Measurements from ENCODE around the gene WLS. TPM values are rescaled to one million over a fixed set of nuclear protein-coding genes. Genes with fewer than 3 reads are reported as not detected.
"Not testable (repeated sequence)": the region's sequence is repeated elsewhere in the genome, so short reads cannot be mapped to it uniquely, and the experiment has no call there.

Gene WLS
- polyA plus RNA-seq, 2 donors = 29.4 to 52.5 TPM

- no peaks in the 10 kb centered on the region for H3K36me3 ChIP-seq (ENCODE audit: control insufficient read depth in 2 of 2, insufficient read depth in 2 of 2, low read length in 1 of 2)
- peaks cover 3 to 8% of the 10 kb centered on the region in 2 donors for H3K4me1 ChIP-seq (ENCODE audit: control insufficient read depth in 2 of 2, insufficient read depth in 2 of 2, low read length in 1 of 2)
- no peaks in the 10 kb centered on the region for H3K9me3 ChIP-seq (ENCODE audit: control insufficient read depth in 2 of 2, insufficient read depth in 1 of 2, low read depth in 1 of 2, low read length in 1 of 2)
- no peak overlapping the region for H3K4me3 ChIP-seq (ENCODE audit: low read depth in 1 of 2, low read length in 2 of 2)
- H3K27ac ChIP-seq (ENCODE audit: low read depth in 2 of 2, low read length in 1 of 2) = peak overlapping the region; percentile 25 to 81
- H3K27me3 ChIP-seq (ENCODE audit: control insufficient read depth in 1 of 2, insufficient read depth in 2 of 2, low read length in 2 of 2) = no peaks in the 10 kb centered on the region
- WGBS, 2 donors = 75 to 87% methylated on average over 1 of the region's 1 CpG
These were observed 57.6 kb downstream of the WLS start for GRCh38 chr1:68174738-68175113.

GRCh38 chr1:68173936-68174737, 58.2 kb downstream of the WLS start:
- Histone ChIP-seq H3K27ac (ENCODE audit: low read depth in 2 of 2, low read length in 1 of 2) (peak overlapping the region; percentile 48 to 81), H3K9me3 (ENCODE audit: control insufficient read depth in 2 of 2, insufficient read depth in 1 of 2, low read depth in 1 of 2, low read length in 1 of 2) (no peaks in the 10 kb centered on the region), H3K36me3 (ENCODE audit: control insufficient read depth in 2 of 2, insufficient read depth in 2 of 2, low read length in 1 of 2) (no peaks in the 10 kb centered on the region), H3K4me1 (ENCODE audit: control insufficient read depth in 2 of 2, insufficient read depth in 2 of 2, low read length in 1 of 2) (peaks cover 3 to 8% of the 10 kb centered on the region in 2 donors), H3K27me3 (ENCODE audit: control insufficient read depth in 1 of 2, insufficient read depth in 2 of 2, low read length in 2 of 2) (no peaks in the 10 kb centered on the region), H3K4me3 (ENCODE audit: low read depth in 1 of 2, low read length in 2 of 2) (no peak overlapping the region)
- WGBS, 2 donors = 35 to 36% methylated on average over 14 of the region's 14 CpGs

GRCh38 chr1:68173283-68173935, 58.9 kb downstream of the WLS start:
- H3K27me3 ChIP-seq (ENCODE audit: control insufficient read depth in 1 of 2, insufficient read depth in 2 of 2, low read length in 2 of 2) = no peaks in the 10 kb centered on the region
- peaks cover 3 to 8% of the 10 kb centered on the region in 2 donors for H3K4me1 ChIP-seq (ENCODE audit: control insufficient read depth in 2 of 2, insufficient read depth in 2 of 2, low read length in 1 of 2)
- no peaks in the 10 kb centered on the region for H3K9me3 ChIP-seq (ENCODE audit: control insufficient read depth in 2 of 2, insufficient read depth in 1 of 2, low read depth in 1 of 2, low read length in 1 of 2)
- H3K27ac ChIP-seq (ENCODE audit: low read depth in 2 of 2, low read length in 1 of 2) = peak overlapping the region in 1 of 2 donors; percentile 18
- H3K36me3 ChIP-seq (ENCODE audit: control insufficient read depth in 2 of 2, insufficient read depth in 2 of 2, low read length in 1 of 2) = no peaks in the 10 kb centered on the region
- 26 to 36% methylated on average over 6 of the region's 6 CpGs for WGBS, 2 donors
- no peak overlapping the region for H3K4me3 ChIP-seq (ENCODE audit: low read depth in 1 of 2, low read length in 2 of 2)

GRCh38 chr1:68171795-68172194, 60.5 kb downstream of the WLS start:
- not testable (repeated sequence) for H3K27ac ChIP-seq (ENCODE audit: low read depth in 2 of 2, low read length in 1 of 2); H3K27me3 ChIP-seq (ENCODE audit: control insufficient read depth in 1 of 2, insufficient read depth in 2 of 2, low read length in 2 of 2); H3K9me3 ChIP-seq (ENCODE audit: control insufficient read depth in 2 of 2, insufficient read depth in 1 of 2, low read depth in 1 of 2, low read length in 1 of 2); H3K4me3 ChIP-seq (ENCODE audit: low read depth in 1 of 2, low read length in 2 of 2); H3K4me1 ChIP-seq (ENCODE audit: control insufficient read depth in 2 of 2, insufficient read depth in 2 of 2, low read length in 1 of 2); H3K36me3 ChIP-seq (ENCODE audit: control insufficient read depth in 2 of 2, insufficient read depth in 2 of 2, low read length in 1 of 2)
- 36 to 82% methylated on average over 1 of the region's 1 CpG for WGBS, 2 donors

GRCh38 chr1:68168545-68169171, 63.7 kb downstream of the WLS start:
- 44 to 51% methylated on average over 4 of the region's 4 CpGs for WGBS, 2 donors
- H3K36me3 ChIP-seq (ENCODE audit: control insufficient read depth in 2 of 2, insufficient read depth in 2 of 2, low read length in 1 of 2) = no peaks in the 10 kb centered on the region
- H3K27ac ChIP-seq (ENCODE audit: low read depth in 2 of 2, low read length in 1 of 2) = no peak overlapping the region

GRCh38 chr1:68167211-68167610, 65.1 kb downstream of the WLS start:
- no peaks in the 10 kb centered on the region for H3K9me3 ChIP-seq (ENCODE audit: control insufficient read depth in 2 of 2, insufficient read depth in 1 of 2, low read depth in 1 of 2, low read length in 1 of 2)
- H3K27me3 ChIP-seq (ENCODE audit: control insufficient read depth in 1 of 2, insufficient read depth in 2 of 2, low read length in 2 of 2) = no peaks in the 10 kb centered on the region
- peaks cover 0 to 6% of the 10 kb centered on the region in 2 donors for H3K36me3 ChIP-seq (ENCODE audit: control insufficient read depth in 2 of 2, insufficient read depth in 2 of 2, low read length in 1 of 2)
- H3K4me1 ChIP-seq (ENCODE audit: control insufficient read depth in 2 of 2, insufficient read depth in 2 of 2, low read length in 1 of 2) = no peaks in the 10 kb centered on the region
- WGBS, 2 donors = 94 to 97% methylated on average over 3 of the region's 3 CpGs
- H3K4me3 ChIP-seq (ENCODE audit: low read depth in 1 of 2, low read length in 2 of 2) = no peak overlapping the region
- H3K27ac ChIP-seq (ENCODE audit: low read depth in 2 of 2, low read length in 1 of 2) = no peak overlapping the region

More at GRCh38 chr1:68168545-68169171, 63.7 kb downstream of the WLS start:
- no peak overlapping the region for H3K4me3 ChIP-seq (ENCODE audit: low read depth in 1 of 2, low read length in 2 of 2)
- no peaks in the 10 kb centered on the region for H3K27me3 ChIP-seq (ENCODE audit: control insufficient read depth in 1 of 2, insufficient read depth in 2 of 2, low read length in 2 of 2)
- H3K4me1 ChIP-seq (ENCODE audit: control insufficient read depth in 2 of 2, insufficient read depth in 2 of 2, low read length in 1 of 2) = no peaks in the 10 kb centered on the region
- no peaks in the 10 kb centered on the region for H3K9me3 ChIP-seq (ENCODE audit: control insufficient read depth in 2 of 2, insufficient read depth in 1 of 2, low read depth in 1 of 2, low read length in 1 of 2)

- WGBS, 2 donors = 80 to 83% methylated on average over 2 of the region's 2 CpGs
- no peak overlapping the region for H3K4me3 ChIP-seq (ENCODE audit: low read depth in 1 of 2, low read length in 2 of 2)
- H3K9me3 ChIP-seq (ENCODE audit: control insufficient read depth in 2 of 2, insufficient read depth in 1 of 2, low read depth in 1 of 2, low read length in 1 of 2) = no peaks in the 10 kb centered on the region
- peaks cover 0 to 9% of the 10 kb centered on the region in 2 donors for H3K36me3 ChIP-seq (ENCODE audit: control insufficient read depth in 2 of 2, insufficient read depth in 2 of 2, low read length in 1 of 2)
- H3K4me1 ChIP-seq (ENCODE audit: control insufficient read depth in 2 of 2, insufficient read depth in 2 of 2, low read length in 1 of 2) = no peaks in the 10 kb centered on the region
- no peak overlapping the region for H3K27ac ChIP-seq (ENCODE audit: low read depth in 2 of 2, low read length in 1 of 2)
- no peaks in the 10 kb centered on the region for H3K27me3 ChIP-seq (ENCODE audit: control insufficient read depth in 1 of 2, insufficient read depth in 2 of 2, low read length in 2 of 2)
These were observed 66.0 kb downstream of the WLS start for GRCh38 chr1:68166348-68166747.

GRCh38 chr1:68165665-68166064, 66.7 kb downstream of the WLS start:
- no peak overlapping the region for H3K27ac ChIP-seq (ENCODE audit: low read depth in 2 of 2, low read length in 1 of 2)
- no peaks in the 10 kb centered on the region for H3K9me3 ChIP-seq (ENCODE audit: control insufficient read depth in 2 of 2, insufficient read depth in 1 of 2, low read depth in 1 of 2, low read length in 1 of 2)
- no peak overlapping the region for H3K4me3 ChIP-seq (ENCODE audit: low read depth in 1 of 2, low read length in 2 of 2)
- H3K36me3 ChIP-seq (ENCODE audit: control insufficient read depth in 2 of 2, insufficient read depth in 2 of 2, low read length in 1 of 2) = peaks cover 0 to 9% of the 10 kb centered on the region in 2 donors
- no peaks in the 10 kb centered on the region for H3K4me1 ChIP-seq (ENCODE audit: control insufficient read depth in 2 of 2, insufficient read depth in 2 of 2, low read length in 1 of 2)
- 80 to 86% methylated on average over 5 of the region's 5 CpGs for WGBS, 2 donors
- no peaks in the 10 kb centered on the region for H3K27me3 ChIP-seq (ENCODE audit: control insufficient read depth in 1 of 2, insufficient read depth in 2 of 2, low read length in 2 of 2)

- H3K9me3 ChIP-seq (ENCODE audit: control insufficient read depth in 2 of 2, insufficient read depth in 1 of 2, low read depth in 1 of 2, low read length in 1 of 2) = no peaks in the 10 kb centered on the region
- no peaks in the 10 kb centered on the region for H3K4me1 ChIP-seq (ENCODE audit: control insufficient read depth in 2 of 2, insufficient read depth in 2 of 2, low read length in 1 of 2)
- no peak overlapping the region for H3K4me3 ChIP-seq (ENCODE audit: low read depth in 1 of 2, low read length in 2 of 2)
- WGBS, 2 donors = 84 to 95% methylated on average over 1 of the region's 1 CpG
- peaks cover 0 to 9% of the 10 kb centered on the region in 2 donors for H3K36me3 ChIP-seq (ENCODE audit: control insufficient read depth in 2 of 2, insufficient read depth in 2 of 2, low read length in 1 of 2)
- no peak overlapping the region for H3K27ac ChIP-seq (ENCODE audit: low read depth in 2 of 2, low read length in 1 of 2)
- no peaks in the 10 kb centered on the region for H3K27me3 ChIP-seq (ENCODE audit: control insufficient read depth in 1 of 2, insufficient read depth in 2 of 2, low read length in 2 of 2)
These were observed 67.4 kb downstream of the WLS start for GRCh38 chr1:68164918-68165317.
